ENCODE results near the gene TMEM252. TPM values are rescaled to one million over a fixed set of nuclear protein-coding genes. Genes with fewer than 3 reads are reported as not detected.

The TMEM252 gene
- polyA plus RNA-seq, 1 of the 3 experiments (the other 2 are of a cell fraction): not detected

DNA sequence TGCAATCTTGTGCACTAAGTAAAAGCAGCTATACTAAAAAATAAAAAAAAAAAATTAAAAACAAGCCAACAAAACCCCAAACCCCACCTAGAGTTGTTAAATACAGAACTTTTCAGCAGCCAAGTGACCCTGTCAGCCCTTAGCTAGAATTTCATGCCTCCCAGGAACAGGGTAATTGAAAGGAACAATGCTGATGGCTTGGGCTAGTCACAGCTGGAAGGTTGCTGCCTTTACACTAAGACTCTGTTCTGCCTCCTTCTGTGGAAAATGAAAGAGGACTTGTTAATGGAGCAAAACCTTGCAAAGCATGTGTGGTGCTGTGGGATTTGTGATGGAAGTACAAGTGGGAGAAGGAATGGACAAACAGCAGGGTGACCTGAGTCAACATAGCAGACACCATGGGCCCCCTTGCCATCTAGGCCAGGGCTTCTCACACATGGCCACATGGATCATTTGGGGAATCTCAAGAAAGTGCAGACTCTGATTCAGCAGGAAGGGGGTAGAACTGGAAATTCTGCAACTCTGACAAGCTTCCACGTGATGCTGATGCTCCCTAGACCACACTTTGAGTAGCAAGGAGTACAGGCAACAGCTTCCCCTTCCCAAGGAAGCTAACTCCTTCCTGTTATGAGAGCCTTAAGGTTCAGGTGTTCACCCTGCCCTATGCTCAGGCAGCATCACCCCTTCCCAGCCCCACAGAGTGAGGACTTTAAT is 14.9 kb upstream of the TMEM252 start:
- Histone ChIP-seq H3F3A (replicated peaks; ENCODE audit: insufficient read depth) (no peaks in the 10 kb centered on the region), H4K20me1 (ENCODE audit: insufficient read depth) (no peaks in the 10 kb centered on the region), H2AFZ (ENCODE audit: low read depth) (no peak overlapping the region), H3K79me2 (ENCODE audit: insufficient read depth) (no peaks in the 10 kb centered on the region), H3K4me1 (ENCODE audit: control insufficient read depth in 1 of 2, insufficient read depth in 2 of 2, low read depth in 1 of 2, low read length in 1 of 2) (no peaks in the 10 kb centered on the region), H3K9me2 (no peaks in the 10 kb centered on the region), H3K4me2 (no peak overlapping the region), H3K4me3 (ENCODE audit: low read depth in 2 of 2, low read length in 1 of 2) (no peak overlapping the region), H3K36me3 (replicated peaks in 1 of 2; ENCODE audit: control insufficient read depth in 1 of 2, insufficient read depth in 2 of 2, low read length in 1 of 2) (no peaks in the 10 kb centered on the region), H3K27me3 (ENCODE audit: insufficient read depth) (no peaks in the 10 kb centered on the region), H3K9me3 (no peaks in the 10 kb centered on the region), H3K9ac (no peak overlapping the region), H3K27ac (ENCODE audit: low read depth in 2 of 2, low read length in 1 of 2) (no peak overlapping the region)
- TF ChIP-seq GATA2 (CRISPR knock-in tag; IDR thresholded peaks at IDR 0.05) (no peak), NFIC (IDR thresholded peaks at IDR 0.05; ENCODE audit: borderline replicate concordance) (no peak), USF1 (IDR thresholded peaks at IDR 0.05; ENCODE audit: borderline replicate concordance, low read depth) (no peak), REST (IDR thresholded peaks at IDR 0.05; ENCODE audit: low read depth, low read length) (no peak), RFX5 (IDR thresholded peaks at IDR 0.05; ENCODE audit: low read length) (no peak), JUND (IDR thresholded peaks at IDR 0.05) (no peak), GABPA (IDR thresholded peaks at IDR 0.05; ENCODE audit: low read depth) (no peak), TCF12 (IDR thresholded peaks at IDR 0.05) (no peak), FOXM1 (IDR thresholded peaks at IDR 0.05; ENCODE audit: low read depth) (no peak), SIN3A (IDR thresholded peaks at IDR 0.05; ENCODE audit: borderline replicate concordance, low read depth, low read length) (no peak), RXRA (IDR thresholded peaks at IDR 0.05; ENCODE audit: borderline replicate concordance, low read depth) (no peak), SMC3 (IDR thresholded peaks at IDR 0.05; ENCODE audit: low read depth, low read length) (no peak), EP300 (IDR thresholded peaks at IDR 0.05; ENCODE audit: borderline replicate concordance in 1 of 2, low read depth in 1 of 2, low read length in 1 of 2) (no peak)
- no peak for DNase-seq
- ChIA-PET POLR2A (no interaction called here), CTCF (no interaction called here)
- 0% methylated on average over 1 of the region's 1 CpG for WGBS (ENCODE audit: low lambda C conversion rate)

Measured in SK-N-SH (cell line).